Hypothalamus (tissue), 51 donors: ENCODE measurements around the gene PLAC1.

Source experiments
- DNase-seq, 51 donors: peaks; one replicate each; lab custom pipeline; 2025; lab: John Stamatoyannopoulos, UW

Gene PLAC1

DNA sequence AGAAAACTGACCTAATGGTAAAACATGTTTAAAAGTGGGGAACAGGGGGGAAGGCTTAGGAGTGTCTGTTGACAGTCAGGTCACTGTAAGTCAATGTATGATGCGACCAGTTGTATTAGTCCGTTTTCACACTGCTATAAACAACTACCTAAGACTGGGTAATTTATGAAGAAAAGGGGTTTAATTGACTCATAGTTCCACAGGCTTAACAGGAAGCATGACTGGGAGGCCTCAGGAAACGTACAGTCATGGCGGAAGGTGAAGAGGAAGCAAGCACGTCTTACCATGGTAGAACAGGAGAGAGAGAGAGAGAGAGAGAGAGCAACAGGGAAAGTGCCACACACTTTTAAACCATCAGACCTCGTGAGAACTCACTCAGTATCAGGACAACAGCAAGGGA is 13.0 kb upstream of the PLAC1 start:
- DNase-seq = no peak

DNA sequence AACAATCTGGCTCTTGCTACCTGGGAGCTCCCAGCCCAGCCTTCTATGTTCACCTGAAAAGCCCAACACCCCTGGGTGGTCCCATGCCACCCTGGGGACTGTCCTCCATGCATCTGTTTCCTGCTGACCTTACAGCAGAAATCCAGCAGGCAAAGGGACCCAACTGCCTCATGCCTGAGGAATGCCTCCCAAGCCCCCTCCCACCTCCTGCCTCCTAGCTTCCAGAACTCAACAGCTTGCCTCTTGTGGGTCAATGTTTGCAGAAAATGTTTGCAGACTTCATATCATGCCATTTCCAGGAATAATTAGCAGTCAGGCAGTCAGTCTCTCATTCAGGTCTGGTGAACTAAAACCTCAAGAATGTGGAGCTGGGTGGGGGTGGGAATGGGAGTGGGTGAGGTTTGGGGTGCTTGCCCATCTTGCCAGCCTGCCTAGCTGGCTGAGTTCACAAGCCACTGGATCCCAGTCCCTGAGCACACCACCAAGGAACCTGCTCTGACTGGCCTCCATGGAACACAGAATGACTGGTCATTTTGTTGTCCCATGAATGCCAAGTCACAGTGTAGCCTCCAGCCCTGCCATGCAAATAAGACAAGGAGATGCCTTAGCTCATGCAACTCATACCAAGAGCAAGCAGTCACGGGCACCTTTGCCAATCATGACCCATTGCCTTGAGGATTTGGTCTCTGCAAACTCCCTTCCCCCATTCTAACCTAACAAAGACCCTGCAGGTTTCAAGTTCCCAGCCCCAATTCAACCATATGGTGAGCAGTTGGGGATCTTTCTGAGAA is 12.1 kb upstream of the PLAC1 start:
- DNase-seq = no peak

DNA sequence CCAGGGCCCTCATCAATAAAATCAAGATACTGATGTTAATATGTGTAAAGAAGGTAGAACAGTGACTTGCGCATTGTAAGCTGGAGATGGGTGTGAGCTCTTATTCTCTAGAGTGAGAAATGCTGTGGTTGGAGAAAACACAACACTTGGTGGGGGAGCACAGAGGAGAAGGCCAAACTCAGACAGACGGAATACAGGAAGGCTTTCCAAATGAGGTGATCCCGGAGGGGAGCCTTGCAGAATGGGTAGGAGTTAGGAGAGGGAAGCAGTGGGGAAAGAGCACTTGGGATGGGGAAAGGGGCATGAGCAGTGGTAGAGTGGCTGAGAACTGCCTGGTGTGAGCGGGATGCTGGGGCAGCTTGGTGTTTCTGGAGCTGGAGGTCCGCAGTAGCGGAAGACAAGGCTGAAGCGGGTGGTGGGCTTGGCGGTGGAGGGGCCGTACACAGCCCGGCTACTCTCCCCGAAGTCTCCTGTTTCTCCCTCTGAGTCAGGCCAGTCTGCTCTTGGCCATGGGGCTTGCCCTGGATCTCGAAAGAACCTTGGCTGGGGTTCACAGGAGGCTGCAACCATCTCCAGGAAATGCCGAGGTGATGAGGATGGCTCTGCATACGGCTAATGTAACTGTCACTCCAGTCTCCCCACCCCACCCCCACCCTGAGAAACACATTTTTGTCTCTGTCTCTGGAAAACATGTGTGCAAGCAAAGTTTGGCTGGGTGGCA is 11.3 kb upstream of the PLAC1 start:
- no peak for DNase-seq

DNA sequence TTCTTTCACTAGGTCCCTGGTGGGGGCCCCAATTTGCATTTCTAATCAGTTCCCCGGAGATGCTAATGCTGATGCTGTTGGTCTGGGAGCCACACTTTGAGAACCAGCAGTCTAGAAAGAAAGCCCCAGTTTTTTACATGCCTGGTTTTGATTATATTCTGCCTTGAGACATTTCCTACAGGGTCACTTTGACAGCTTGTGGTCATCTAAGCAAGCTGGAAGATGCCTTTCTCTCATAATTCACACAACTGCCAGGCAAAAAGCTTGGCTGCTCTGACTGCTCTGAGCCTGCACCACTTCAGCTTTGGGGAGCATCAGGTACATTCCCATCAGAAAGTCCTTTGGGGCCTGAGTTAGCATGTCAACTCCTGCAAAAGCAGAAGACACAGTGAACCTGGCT is 5.9 kb upstream of the PLAC1 start:
- no peak for DNase-seq

DNA sequence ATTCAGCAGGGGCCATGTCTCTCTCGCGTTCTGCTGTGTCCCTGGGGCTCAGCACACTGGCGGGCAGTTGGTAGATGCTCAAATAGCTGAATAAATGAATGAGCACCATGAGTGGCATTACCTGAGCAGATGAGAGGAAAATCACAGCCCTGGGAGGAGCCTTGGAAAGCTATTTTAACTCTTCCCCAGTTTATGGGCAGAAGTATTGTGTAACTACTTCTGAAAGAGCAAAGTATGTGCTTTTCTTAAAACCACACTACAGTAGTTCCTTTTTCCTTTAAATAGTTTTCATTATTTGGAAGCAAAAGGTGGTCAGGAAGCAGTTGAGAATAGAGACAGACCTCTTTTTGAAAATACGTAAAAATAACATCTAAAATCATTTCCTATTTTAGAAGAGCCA is 3.0 kb upstream of the PLAC1 start:
- no peak for DNase-seq

DNA sequence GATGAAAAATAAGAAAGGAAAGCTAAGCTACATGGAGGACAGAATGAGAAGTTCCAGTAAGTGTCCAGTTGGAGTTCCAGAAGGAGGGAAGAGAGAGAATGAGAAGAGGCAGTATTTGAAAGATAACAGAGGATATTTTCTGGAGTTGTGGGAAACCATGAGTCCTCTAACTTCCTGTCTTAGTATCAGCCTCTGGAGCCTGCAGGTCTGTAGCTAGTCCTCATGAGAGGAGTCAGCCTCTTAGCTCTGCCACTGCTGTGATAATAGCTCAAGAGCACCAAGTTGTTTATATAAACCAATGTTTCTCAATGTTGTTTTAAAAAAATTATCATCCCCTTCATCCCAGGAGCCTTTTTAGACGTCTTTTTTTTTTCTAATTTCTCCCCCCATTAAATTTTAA is 2.4 kb upstream of the PLAC1 start:
- DNase-seq = no peak

DNA sequence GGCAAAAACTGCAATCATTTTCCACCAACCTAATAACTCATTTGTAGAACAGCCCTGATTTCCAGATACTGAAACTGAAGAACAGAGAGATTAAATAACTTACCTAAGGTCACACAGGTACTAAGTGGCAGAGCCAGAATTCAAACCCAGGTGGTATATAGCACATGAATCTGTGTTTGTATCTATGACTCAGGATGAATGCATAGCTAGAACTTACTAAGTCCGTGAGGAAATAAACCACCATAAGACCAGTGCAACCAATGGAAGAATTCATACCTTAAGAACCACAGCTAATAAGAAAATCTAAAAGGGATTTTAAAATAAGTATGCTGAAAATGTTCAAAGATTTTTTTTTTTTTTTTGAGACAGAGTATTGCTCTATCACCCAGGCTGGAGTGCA is 1.5 kb upstream of the PLAC1 start:
- no peak for DNase-seq

DNA sequence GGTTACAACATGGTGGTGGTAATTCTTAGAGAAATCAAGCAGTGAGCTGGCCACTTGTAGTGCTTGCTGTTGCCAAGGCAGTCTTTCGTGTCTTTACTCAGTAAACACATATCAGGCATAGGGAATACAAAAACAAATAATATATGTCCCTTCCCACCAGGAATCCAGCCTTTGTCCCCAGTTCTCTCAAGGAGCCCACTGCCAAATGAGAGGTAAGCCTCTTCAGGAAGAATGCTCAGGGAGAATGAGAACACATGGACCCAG is 421 bp upstream of the PLAC1 start:
- DNase-seq = no peak

DNA sequence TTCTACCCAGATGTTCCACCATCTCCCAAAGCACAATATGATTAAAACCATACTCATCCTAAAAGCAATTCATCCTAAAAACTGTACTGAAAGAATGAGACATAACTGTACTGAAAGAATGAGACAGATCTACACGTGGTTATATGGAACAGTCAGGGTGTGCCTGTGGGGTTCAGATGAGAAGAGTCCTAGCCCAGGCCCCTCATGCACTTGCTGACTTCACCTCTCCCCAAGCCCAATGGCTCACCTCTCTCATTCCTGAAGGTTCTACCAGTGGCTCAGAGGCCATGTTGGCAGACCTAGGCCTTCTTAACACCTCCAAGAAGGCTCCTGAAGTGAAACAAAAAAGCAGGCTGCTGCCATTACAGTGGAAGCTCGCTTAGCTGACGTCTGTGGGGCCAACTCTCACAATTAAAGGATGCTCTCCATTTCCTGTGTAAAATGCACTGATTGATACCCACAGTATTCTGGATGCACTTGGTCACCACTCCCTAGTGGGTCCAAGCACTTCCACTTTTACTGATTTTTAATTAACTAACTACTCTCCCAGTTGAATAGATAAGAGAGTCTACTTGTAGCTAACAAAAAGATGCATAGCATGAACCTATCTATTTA is 3.8 kb downstream of the PLAC1 start:
- DNase-seq = no peak

DNA sequence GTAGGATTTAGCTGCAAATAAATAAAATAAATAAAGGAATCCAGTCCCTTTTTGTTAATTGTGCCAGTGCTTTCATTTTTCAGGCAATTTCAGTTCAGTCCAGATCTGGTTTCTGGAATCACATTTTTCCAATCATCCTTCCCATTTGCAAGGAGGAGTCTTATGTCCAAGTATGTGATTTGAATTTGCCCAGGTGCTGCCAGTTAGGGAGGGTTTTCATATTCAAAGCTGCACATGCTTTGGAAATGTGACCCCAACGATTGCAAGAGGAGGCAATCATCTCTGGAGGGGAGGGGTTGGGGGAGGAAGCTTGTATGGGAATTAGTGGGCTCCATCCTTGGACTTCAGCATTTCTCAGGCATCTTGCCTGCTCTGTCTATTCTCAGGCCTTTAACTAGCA is 4.4 kb downstream of the PLAC1 start:
- DNase-seq = no peak

DNA sequence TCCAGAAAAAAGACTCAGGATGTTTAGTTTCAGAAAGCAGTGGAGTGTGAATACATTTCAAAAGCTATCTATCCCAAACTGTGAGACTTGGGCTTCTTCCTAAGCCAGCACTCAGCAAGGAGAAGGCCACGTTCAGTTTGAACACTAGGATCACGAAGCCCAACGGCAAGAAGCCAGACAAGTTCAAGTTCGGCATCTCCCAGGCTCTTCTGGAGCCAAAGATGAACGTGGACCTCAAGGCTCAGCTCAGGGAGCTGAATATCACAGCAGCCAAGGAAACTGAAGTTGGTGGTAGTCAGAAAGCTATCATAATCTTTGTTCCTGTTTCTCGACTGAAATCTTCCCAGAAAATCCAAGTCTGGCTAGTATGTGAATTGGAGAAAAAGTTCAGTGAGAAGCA is 7.6 kb downstream of the PLAC1 start:
- no peak for DNase-seq

DNA sequence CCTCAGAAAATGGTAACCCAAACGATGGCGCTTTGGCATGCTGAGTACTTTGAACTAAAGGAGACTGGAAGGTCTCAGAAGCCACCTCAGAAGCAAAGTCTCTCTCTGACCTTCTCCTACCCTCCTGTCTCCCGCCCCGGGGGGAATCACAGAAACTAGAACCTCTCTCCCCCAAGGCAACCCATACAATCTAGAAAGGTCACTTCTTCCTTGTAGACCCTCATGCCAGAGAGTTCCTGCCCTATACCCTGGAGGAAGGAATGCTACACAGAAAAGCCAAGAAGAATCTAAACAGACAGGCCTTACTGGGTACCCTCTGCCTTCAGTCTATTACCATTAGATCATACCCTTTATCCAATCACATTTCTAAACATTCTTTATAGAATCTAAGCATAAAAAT is 8.5 kb downstream of the PLAC1 start:
- no peak for DNase-seq

DNA sequence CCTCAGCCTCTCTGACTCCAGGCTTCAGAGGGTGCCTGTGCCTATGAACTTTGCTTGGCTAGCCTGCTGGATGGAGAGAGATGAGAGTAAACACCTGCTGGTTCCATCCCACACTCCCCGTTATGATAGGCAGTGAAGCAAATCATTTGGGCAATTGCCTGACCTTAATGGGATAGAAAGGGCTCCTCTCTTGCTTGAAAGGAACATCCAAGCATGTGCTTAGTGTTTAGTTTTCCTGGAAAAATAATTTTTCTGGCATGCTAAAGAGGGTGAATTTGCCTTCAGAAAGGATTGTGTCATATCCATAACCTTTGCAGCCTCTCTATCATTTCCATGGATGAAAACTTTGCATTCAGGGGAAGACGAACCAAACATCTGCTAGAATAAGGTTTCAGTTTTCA is 10.8 kb downstream of the PLAC1 start:
- no peak for DNase-seq

DNA sequence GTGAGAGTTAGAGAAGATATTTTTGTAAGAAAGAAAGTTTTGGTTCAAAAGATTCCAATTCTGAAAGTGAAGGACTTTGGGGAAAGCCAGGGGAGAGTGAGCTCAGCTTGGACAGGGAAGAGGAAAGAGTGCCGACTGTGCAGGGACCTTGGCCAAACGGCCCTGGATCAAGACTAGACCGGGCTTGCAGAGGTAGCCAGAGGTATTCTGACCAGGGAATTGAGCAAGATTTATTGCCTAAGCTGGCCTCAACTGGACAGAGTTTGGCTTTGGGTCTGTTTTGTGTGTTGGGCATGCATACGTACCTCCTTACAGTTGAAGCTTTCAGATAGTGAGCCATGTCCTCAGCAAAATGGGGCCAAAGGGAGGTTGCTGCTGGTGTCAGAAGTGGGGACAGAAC is 11.6 kb downstream of the PLAC1 start:
- DNase-seq = no peak

DNA sequence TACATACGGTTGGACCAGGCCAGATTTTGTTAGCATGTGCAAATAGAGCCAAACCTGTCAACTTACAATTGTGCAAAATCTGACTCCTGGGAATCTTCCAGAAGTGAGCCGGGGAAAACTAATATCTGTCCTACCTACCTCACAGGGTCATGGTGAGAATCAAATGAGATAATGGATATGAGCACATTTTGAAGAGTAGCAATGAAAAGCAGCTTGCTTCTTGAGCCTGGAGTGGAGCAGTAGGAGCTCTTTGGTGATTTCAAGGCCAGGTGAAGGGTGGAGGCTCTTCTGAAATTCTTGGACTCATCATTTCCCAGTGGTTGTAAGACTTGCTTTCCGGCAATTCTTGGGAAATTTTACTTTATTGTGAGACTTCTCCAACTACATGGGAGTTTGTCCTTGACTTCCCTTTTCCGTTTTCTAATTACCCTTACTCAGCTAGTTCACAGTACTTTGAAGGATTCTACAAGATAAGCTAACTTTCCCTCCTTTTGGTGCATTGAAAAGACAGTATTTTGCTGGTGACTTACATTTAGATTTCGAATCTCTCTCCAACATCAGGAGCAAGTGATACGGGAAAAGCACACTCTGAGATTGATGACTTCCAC is 12.2 kb downstream of the PLAC1 start:
- DNase-seq = no peak

DNA sequence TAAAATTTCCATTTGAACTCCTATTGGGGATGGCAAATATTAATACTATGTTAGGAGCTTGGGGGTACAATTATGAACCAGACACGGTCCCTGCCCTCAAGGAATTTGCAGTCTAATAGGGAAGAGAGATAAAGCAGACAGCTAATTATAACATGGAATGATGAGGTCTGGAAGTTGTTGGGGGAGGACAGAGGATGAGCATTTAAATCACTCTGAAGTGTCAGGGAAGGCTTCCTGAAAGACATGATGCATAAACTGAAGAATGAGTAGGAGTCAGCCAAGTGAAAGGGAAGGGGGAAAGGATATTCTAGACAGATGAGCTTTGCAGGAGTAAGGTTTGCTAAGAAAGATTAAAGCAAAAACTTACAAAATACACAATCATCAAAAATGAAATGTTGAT is 15.9 kb downstream of the PLAC1 start:
- no peak for DNase-seq

DNA sequence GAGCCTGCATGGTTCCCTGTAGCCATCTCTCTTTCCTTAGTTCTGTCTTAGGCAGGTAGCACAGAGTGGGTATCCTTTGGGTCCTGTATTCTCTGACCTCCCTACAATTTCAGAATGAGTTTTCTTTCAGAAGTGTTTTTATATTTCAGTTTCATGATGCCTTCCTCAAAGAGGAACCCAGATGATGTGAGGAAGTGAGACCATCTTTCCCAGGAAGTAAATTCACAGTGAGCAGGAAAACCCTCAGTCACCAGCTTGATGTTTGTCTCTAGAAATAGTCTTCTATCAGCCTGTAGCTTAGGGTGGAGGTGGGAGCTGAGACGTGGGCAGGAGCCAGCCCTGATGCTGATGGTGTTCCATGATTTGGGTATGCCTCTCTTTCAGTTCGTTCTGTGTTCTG is 16.9 kb downstream of the PLAC1 start:
- no peak for DNase-seq

DNA sequence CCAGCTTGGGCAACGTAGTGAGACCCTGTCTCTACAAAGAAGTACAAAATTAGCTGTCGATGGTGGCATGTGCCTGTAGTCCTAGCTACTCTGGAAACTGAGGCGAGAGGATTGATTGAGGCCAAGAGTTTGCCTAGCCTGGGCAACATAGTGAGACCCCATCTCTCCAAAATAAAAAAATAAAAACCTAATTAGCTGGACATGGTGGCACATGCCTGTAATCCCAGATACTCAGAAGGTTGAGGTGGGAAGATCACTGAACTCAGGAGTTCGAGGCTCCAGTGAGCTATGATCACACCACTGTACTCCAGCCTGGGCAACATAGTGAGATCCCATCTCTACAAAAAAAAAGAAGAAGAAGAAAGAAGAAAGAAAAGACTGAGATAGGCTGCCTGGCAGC is 17.4 kb downstream of the PLAC1 start:
- DNase-seq = no peak

DNA sequence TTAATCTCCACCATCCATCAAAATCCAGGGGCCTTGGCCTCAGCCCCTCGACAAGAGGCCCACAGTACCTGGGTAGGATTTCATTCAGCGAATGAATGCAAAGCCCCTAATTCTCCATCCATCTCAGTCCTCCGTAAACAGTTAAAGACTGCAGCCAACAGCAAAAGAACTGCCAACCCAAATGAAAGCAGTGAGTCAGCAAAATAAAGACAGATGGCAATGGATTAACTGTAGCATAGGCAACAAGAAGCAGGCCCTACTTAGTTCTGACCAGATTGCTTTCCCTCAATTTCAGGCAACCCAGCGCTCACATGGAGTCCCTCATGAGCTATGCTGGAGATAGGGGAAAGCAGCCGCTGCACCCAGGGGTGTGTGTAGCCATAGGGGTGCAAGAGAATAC is 21.4 kb downstream of the PLAC1 start:
- no peak for DNase-seq

DNA sequence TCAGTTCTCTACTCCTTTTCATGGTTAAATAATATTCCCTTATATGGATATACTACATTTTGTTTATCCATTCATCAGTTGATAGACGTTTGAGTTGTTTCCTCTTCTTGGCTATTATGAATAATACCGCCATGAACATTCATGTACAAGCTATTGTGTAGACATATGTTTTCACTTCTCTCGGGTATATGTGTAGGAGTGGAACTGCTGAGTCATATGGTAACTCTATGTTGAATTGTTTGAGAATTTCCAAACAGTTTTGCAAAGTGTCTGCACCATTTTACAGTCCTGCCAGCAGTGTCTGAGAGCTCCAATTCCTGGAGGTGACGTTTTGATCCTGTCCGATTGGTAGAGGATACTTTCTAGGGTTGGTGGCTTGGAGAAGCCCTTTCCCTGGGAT is 23.6 kb downstream of the PLAC1 start:
- no peak for DNase-seq

DNA sequence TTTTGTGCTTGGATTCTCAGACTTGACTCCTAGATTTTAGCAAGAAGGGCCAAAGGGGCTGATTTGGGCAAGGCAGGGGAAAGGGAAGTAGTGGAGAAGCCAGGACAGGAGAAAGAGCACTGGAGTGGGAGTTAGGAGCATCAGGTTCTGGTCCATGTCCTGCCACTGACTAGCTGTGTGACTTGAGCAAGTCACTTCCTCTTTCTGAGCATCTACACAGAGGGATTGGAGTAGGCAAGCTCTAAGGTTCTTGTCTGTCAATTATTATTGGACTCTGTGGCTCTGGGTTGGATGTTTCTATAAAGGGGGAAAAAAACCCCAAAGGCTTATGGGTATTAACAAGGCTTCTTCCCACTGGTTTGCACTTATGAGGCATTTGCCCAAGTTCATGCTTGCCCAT is 24.4 kb downstream of the PLAC1 start:
- no peak for DNase-seq

DNA sequence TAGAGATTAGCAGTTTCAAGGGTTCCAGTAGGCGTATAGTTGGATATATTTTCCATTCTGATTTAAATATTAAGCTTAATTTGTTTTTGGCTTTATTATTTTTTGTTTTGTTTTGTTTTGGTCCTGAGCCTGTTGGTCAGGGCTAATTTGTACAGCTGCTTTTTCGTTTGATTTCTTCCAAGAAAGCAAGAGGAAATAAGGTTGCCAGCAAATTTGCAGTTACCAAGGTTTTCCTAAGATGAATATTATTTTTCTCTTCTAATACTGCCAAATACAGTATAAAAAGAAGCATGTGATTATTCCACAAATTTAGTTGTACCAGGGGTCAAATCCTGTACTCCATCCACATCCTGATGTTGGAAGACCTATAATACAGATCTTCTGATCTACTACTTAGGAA is 24.9 kb downstream of the PLAC1 start:
- no peak for DNase-seq
